Panc1 (cell line): ENCODE data around the gene CCDC54. TPM values are rescaled to one million over a fixed set of nuclear protein-coding genes. Genes with fewer than 3 reads are reported as not detected.

Source experiments
- ATAC-seq: fragments of 200-7000 bp; cut with Tn5 transposase; 2 replicates; pipeline ENCODE4 v1.9.1; 2020; ENCODE audit warnings: mild to moderate bottlenecking, moderate library complexity
- BruUV-seq: library from RNA; stranded (reverse); fragments of 400-500 nt; replicated peaks from 2 replicates; lab custom pipeline; 2021; lab: Mats Ljungman, UMichigan
- CTCF ChIA-PET: fragments of 300-600 bp; sonication (Branson Sonifier 250); formaldehyde crosslinking; loops from one replicate; lab custom pipeline; 2022; ENCODE audit warnings: antibody characterized with exemption; lab: Charles Lee
- POLR2A ChIA-PET: fragments of 300-600 bp; sonication (Branson Sonifier 250); formaldehyde crosslinking; loops from one replicate; lab custom pipeline; 2022; ENCODE audit warnings: antibody characterized with exemption; lab: Charles Lee
- DNase-seq: peaks from one replicate; pipeline ENCODE4 v3.0.0-alpha.2; 2010; ENCODE audit warnings: low read depth, low spot score
- H3K27ac ChIP-seq: 2 replicates; pipeline ENCODE4 v1.5.1; 2011; ENCODE audit warnings: mild to moderate bottlenecking, low read length, inconsistent platforms
- H3K27me3 ChIP-seq: fragments of 200-500 bp; sonication (Bioruptor generic); 2 replicates; pipeline ENCODE4 v1.6.0; 2014; ENCODE audit warnings: low read length, inconsistent platforms; ENCODE audit not compliant: control insufficient read depth, insufficient read depth
- H3K36me3 ChIP-seq: fragments of 200-500 bp; sonication (Bioruptor generic); 2 replicates; pipeline ENCODE4 v1.5.1; 2014; ENCODE audit warnings: inconsistent platforms, mild to moderate bottlenecking, low read length, moderate library complexity; ENCODE audit not compliant: control insufficient read depth, insufficient read depth
- H3K4me1 ChIP-seq: 2 replicates; pipeline ENCODE4 v1.5.1; 2011; ENCODE audit warnings: inconsistent platforms, mild to moderate bottlenecking, low read length, moderate library complexity; ENCODE audit not compliant: control insufficient read depth, insufficient read depth
- H3K4me3 ChIP-seq, 2 experiments: 2 replicates each; pipeline ENCODE4 v1.5.1; 2011 to 2012; ENCODE audit warnings: low read depth in 2 of 2, low read length in 2 of 2, mild to moderate bottlenecking in 2 of 2, inconsistent platforms in 1 of 2, moderate library complexity in 1 of 2
- H3K9me3 ChIP-seq: fragments of 200-500 bp; sonication (Bioruptor generic); 2 replicates; pipeline ENCODE4 v1.5.1; 2014; ENCODE audit warnings: low read depth, mild to moderate bottlenecking, inconsistent platforms, low read length, moderate library complexity; ENCODE audit not compliant: control insufficient read depth, insufficient read depth
- CTCF ChIP-seq: fragments of 450-650 bp; IDR thresholded peaks from 2 replicates; pipeline ENCODE4 v1.5.1; 2017; ENCODE audit warnings: mild to moderate bottlenecking
- POLR2AphosphoS5 ChIP-seq: IDR thresholded peaks from 2 replicates; pipeline ENCODE4 v1.6.1; 2012; ENCODE audit warnings: mild to moderate bottlenecking, low read depth, low read length, moderate library complexity
- SIN3A ChIP-seq: IDR thresholded peaks from 2 replicates; pipeline ENCODE4 v1.6.1; 2012; ENCODE audit warnings: low read depth, mild to moderate bottlenecking, low read length, moderate library complexity, borderline replicate concordance; ENCODE audit not compliant: insufficient read depth
- TCF7L2 ChIP-seq: IDR thresholded peaks from 2 replicates; pipeline ENCODE4 v1.6.1; 2011; ENCODE audit warnings: mild to moderate bottlenecking, low read depth, low read length, inconsistent platforms
- in situ Hi-C: cut with HindIII; loops from 2 replicates; pipeline ENCODE4 v1.10.0; 2016; ENCODE audit warnings: low sequenced_read_pairs, low pct_unique_long_range_greater_than_20kb
- intact Hi-C: fragments of 100-400 bp; cut with micrococcal nuclease; formaldehyde crosslinking; loops from one replicate; pipeline ENCODE4 v1.10.0; 2022; ENCODE audit not compliant: unreplicated experiment
- total RNA-seq: library from RNA; stranded (reverse); gene quantifications from one replicate; pipeline ENCODE4 v1.2.1, GENCODE V29; 2021; ENCODE audit not compliant: unreplicated experiment
- TF ChIP-seq, protein P1 (sequence below), 2 experiments: IDR thresholded peaks; 2 replicates each; pipeline ENCODE4 v1.6.1; 2011 to 2012; ENCODE audit warnings: low read depth in 2 of 2, control low read depth in 1 of 2, low read length in 1 of 2, mild to moderate bottlenecking in 1 of 2, moderate library complexity in 1 of 2; ENCODE audit not compliant: insufficient read depth in 1 of 2

CCDC54 gene
- total RNA-seq, 1 experiment from 2014 or later, result not detected

GRCh38 chr3:107421881-107422280 is 44.6 kb downstream of the CCDC54 start:
- in situ Hi-C loops (no loop called here), intact Hi-C loops (loop anchor here (2.0 kb wide), 2 partner anchors 151 to 187 kb away; no protein-coding TSS in a partner anchor)
- Histone ChIP-seq H3K27me3 (peaks cover 11% of the 10 kb centered on the region), H3K27ac (no peak overlapping the region), H3K9me3 (no peaks in the 10 kb centered on the region), H3K36me3 (no peaks in the 10 kb centered on the region; the same call in 1 of the 2 replicates), H3K4me3 (no peak overlapping the region), H3K4me1 (peaks cover 4% of the 10 kb centered on the region)
- no TSS peak for BruUV-seq
- ATAC-seq (no peak), DNase-seq (no peak)
- ChIA-PET CTCF (interaction anchor here (1.7 kb wide), 1 partner anchor 150 kb away, joined by 10 read pairs; no protein-coding TSS in a partner anchor), POLR2A (no interaction called here)
- TF ChIP-seq SIN3A, result no peak
- no peak for TF ChIP-seq TCF7L2
- no peak for TF ChIP-seq POLR2AphosphoS5
- TF ChIP-seq, protein P1, sequence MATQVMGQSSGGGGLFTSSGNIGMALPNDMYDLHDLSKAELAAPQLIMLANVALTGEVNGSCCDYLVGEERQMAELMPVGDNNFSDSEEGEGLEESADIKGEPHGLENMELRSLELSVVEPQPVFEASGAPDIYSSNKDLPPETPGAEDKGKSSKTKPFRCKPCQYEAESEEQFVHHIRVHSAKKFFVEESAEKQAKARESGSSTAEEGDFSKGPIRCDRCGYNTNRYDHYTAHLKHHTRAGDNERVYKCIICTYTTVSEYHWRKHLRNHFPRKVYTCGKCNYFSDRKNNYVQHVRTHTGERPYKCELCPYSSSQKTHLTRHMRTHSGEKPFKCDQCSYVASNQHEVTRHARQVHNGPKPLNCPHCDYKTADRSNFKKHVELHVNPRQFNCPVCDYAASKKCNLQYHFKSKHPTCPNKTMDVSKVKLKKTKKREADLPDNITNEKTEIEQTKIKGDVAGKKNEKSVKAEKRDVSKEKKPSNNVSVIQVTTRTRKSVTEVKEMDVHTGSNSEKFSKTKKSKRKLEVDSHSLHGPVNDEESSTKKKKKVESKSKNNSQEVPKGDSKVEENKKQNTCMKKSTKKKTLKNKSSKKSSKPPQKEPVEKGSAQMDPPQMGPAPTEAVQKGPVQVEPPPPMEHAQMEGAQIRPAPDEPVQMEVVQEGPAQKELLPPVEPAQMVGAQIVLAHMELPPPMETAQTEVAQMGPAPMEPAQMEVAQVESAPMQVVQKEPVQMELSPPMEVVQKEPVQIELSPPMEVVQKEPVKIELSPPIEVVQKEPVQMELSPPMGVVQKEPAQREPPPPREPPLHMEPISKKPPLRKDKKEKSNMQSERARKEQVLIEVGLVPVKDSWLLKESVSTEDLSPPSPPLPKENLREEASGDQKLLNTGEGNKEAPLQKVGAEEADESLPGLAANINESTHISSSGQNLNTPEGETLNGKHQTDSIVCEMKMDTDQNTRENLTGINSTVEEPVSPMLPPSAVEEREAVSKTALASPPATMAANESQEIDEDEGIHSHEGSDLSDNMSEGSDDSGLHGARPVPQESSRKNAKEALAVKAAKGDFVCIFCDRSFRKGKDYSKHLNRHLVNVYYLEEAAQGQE (IDR thresholded peaks at IDR 0.05; ENCODE audit: insufficient read depth in 1 of 2, low read depth in 2 of 2, low read length in 1 of 2), result no peak
- TF ChIP-seq CTCF, result no peak

- no TSS peak for BruUV-seq
- in situ Hi-C loops, result no loop called here
- intact Hi-C loops, result no loop called here
- Histone ChIP-seq H3K27me3 (peaks cover 8% of the 10 kb centered on the region), H3K27ac (no peak overlapping the region), H3K4me3 (no peak overlapping the region), H3K36me3 (no peaks in the 10 kb centered on the region; the same call in 1 of the 2 replicates), H3K4me1 (peaks cover 5% of the 10 kb centered on the region), H3K9me3 (no peaks in the 10 kb centered on the region)
- POLR2A ChIA-PET, result no interaction called here
- ATAC-seq, result no peak
- TF ChIP-seq CTCF, result no peak
- TF ChIP-seq TCF7L2, result no peak
- TF ChIP-seq, protein P1 (IDR thresholded peaks at IDR 0.05; ENCODE audit: insufficient read depth in 1 of 2, low read depth in 2 of 2, low read length in 1 of 2), result no peak
- no peak for TF ChIP-seq SIN3A
- no peak for TF ChIP-seq POLR2AphosphoS5
- no peak for DNase-seq
- CTCF ChIA-PET, result no interaction called here
Observed at GRCh38 chr3:107425033-107425432, 47.8 kb downstream of the CCDC54 start.
